K562 (cell line): ENCODE results near the gene PIH1D1. TPM values are rescaled to one million over a fixed set of nuclear protein-coding genes. Genes with fewer than 3 reads are reported as not detected.

Experiments used
- ATAC-seq: fragments of 200-7000 bp; cut with Tn5 transposase; 3 replicates; pipeline ENCODE4 v1.9.1; 2020; ENCODE audit warnings: moderate library complexity
- BruUV-seq: library from RNA; stranded (reverse); fragments of 400-500 nt; replicated peaks from 2 replicates; lab custom pipeline; 2021; lab: Mats Ljungman, UMichigan
- CTCF ChIA-PET: fragments of 300-600 bp; formaldehyde crosslinking; extraction: SDS; loops from one replicate; lab custom pipeline; 2021; ENCODE audit warnings: low intra/inter-chr PET ratio; lab: Yijun Ruan, JAX
- POLR2A ChIA-PET: fragments of 300-600, 350-650 bp; sonication (Branson Sonifier 250); formaldehyde crosslinking; extraction: SDS; loops from one replicate; lab custom pipeline; 2021; ENCODE audit warnings: antibody characterized with exemption, inconsistent platforms; lab: Yijun Ruan, JAX
- DNase-seq, 4 experiments: peaks; one replicate each; pipeline versions ENCODE4 v3.0.0 to v3.0.0-alpha.2; 2011 to 2018; ENCODE audit warnings: low spot score in 3 of 4, mixed read lengths in 3 of 4; ENCODE audit errors: extremely low read depth in 1 of 4
- FAIRE-seq: peaks from 2 replicates; lab custom pipeline; 2011; peaks lifted over from hg19 to GRCh38; lab: Jason Lieb, UNC
- H2AFZ ChIP-seq: 2 replicates; pipeline ENCODE4 v1.6.0; 2011; ENCODE audit warnings: low read depth, low read length, control low read depth, inconsistent platforms
- H3K27ac ChIP-seq: fragments of 200-600 bp; 3 replicates; pipeline ENCODE4 v1.8.0; 2011; ENCODE audit warnings: low read depth, mild to moderate bottlenecking, control low read depth, inconsistent platforms, low read length, moderate library complexity, mixed read lengths; ENCODE audit errors: extremely low read depth
- H3K27me3 ChIP-seq, 2 experiments: fragments of 300-600 bp in 1 of 2; 2 replicates in 1 of 2; 3 replicates in 1 of 2; pipeline versions ENCODE4 v1.6.0 to v1.8.0; 2011; ENCODE audit warnings: inconsistent platforms in 2 of 2, low read length in 2 of 2, mild to moderate bottlenecking in 1 of 2, mixed read lengths in 1 of 2, moderate library complexity in 1 of 2; ENCODE audit not compliant: control insufficient read depth in 2 of 2, insufficient read depth in 2 of 2
- H3K36me3 ChIP-seq: fragments of 300-600 bp; 3 replicates; pipeline ENCODE4 v1.8.0; 2011; ENCODE audit warnings: mild to moderate bottlenecking, low read length, inconsistent platforms; ENCODE audit not compliant: control insufficient read depth, insufficient read depth
- H3K4me1 ChIP-seq, 2 experiments: fragments of 200-600 bp in 1 of 2; replicated peaks in 1 of 2; 2 replicates in 1 of 2; 3 replicates in 1 of 2; pipeline versions ENCODE4 v1.5.1 to v1.8.0; 2011; ENCODE audit warnings: inconsistent platforms in 2 of 2, low read length in 2 of 2, mild to moderate bottlenecking in 1 of 2, mixed read lengths in 1 of 2, moderate library complexity in 1 of 2; ENCODE audit not compliant: control insufficient read depth in 2 of 2, insufficient read depth in 2 of 2
- H3K4me2 ChIP-seq: 2 replicates; pipeline ENCODE4 v1.6.1; 2011; ENCODE audit warnings: low read length, control low read depth, inconsistent platforms, mixed read lengths; ENCODE audit not compliant: insufficient read depth
- H3K4me3 ChIP-seq: fragments of 200-600 bp; sonication (generic), shearing (Covaris generic); 2 replicates; pipeline ENCODE4 v1.5.1; 2016; ENCODE audit warnings: control low read depth, inconsistent platforms
- H3K79me2 ChIP-seq: fragments of 200-600 bp; 3 replicates; pipeline ENCODE4 v1.8.0; 2011; ENCODE audit warnings: low read length, inconsistent platforms; ENCODE audit not compliant: control insufficient read depth, insufficient read depth
- H3K9ac ChIP-seq, 2 experiments: 2 replicates each; pipeline versions ENCODE4 v1.6.0 to v1.6.1; 2011; ENCODE audit warnings: low read depth in 2 of 2, low read length in 2 of 2, control low read depth in 1 of 2, inconsistent platforms in 1 of 2, mild to moderate bottlenecking in 1 of 2, mixed read lengths in 1 of 2; ENCODE audit not compliant: insufficient read depth in 1 of 2
- H3K9me1 ChIP-seq: one replicate; pipeline ENCODE4 v1.6.0; 2011; ENCODE audit warnings: inconsistent platforms, mild to moderate bottlenecking, low read length, moderate library complexity; ENCODE audit not compliant: control insufficient read depth, insufficient read depth
- H3K9me3 ChIP-seq: replicated peaks from 2 replicates; pipeline ENCODE4 v1.5.1; 2011; ENCODE audit warnings: low read depth, low read length, inconsistent platforms; ENCODE audit not compliant: control insufficient read depth, insufficient read depth
- H4K20me1 ChIP-seq: replicated peaks from 2 replicates; pipeline ENCODE4 v1.6.1; 2011; ENCODE audit warnings: low read length, inconsistent platforms, mixed read lengths; ENCODE audit not compliant: control insufficient read depth, insufficient read depth
- AFF1 ChIP-seq, 2 experiments: fragments of 450-650 bp; IDR thresholded peaks; 2 replicates each; pipeline ENCODE4 v1.6.1; 2018; ENCODE audit warnings: mild to moderate bottlenecking in 2 of 2, low read depth in 1 of 2; ENCODE audit not compliant: partially characterized antibody in 2 of 2
- ATF3 ChIP-seq, 2 experiments: fragments of 450-650 bp in 1 of 2; sonication (generic) in 1 of 2; formaldehyde crosslinking in 1 of 2; IDR thresholded peaks in 1 of 2; conservative IDR thresholded peaks in 1 of 2; 2 replicates each; pipeline versions ENCODE4 v1.6.1 to v1.8.1; 2016 to 2023; ENCODE audit warnings: mild to moderate bottlenecking in 2 of 2, moderate library complexity in 2 of 2, inconsistent platforms in 1 of 2, missing genetic modification reagents in 1 of 2
- CREB5 ChIP-seq: fragments of 250-450 bp; sonication (Bioruptor Pico); IDR thresholded peaks from 2 replicates; pipeline ENCODE4 v1.5.0; 2020; ENCODE audit warnings: mild to moderate bottlenecking
- EGR1 ChIP-seq: fragments of 450-650 bp; conservative IDR thresholded peaks from 2 replicates; pipeline ENCODE4 v1.6.1; 2017; ENCODE audit warnings: mild to moderate bottlenecking
- KDM2B ChIP-seq: fragments of 250-450 bp; sonication (Bioruptor Pico); IDR thresholded peaks from 2 replicates; pipeline ENCODE4 v1.8.0; 2021; ENCODE audit warnings: mild to moderate bottlenecking, moderate library complexity
- NRF1 ChIP-seq, 2 experiments: fragments of 450-650 bp; IDR thresholded peaks in 1 of 2; conservative IDR thresholded peaks in 1 of 2; 2 replicates each; pipeline ENCODE4 v1.6.1; 2014; ENCODE audit warnings: mild to moderate bottlenecking in 2 of 2
- YY1 ChIP-seq, 3 experiments: IDR thresholded peaks; 2 replicates each; pipeline ENCODE4 v1.6.1; 2011; ENCODE audit warnings: low read length in 2 of 3, mild to moderate bottlenecking in 2 of 3, moderate library complexity in 2 of 3, borderline replicate concordance in 1 of 3, control low read depth in 1 of 3, low read depth in 1 of 3; ENCODE audit not compliant: insufficient read depth in 3 of 3, insufficient replicate concordance in 2 of 3, control insufficient read depth in 1 of 3, insufficient read length in 1 of 3; ENCODE audit errors: extremely low read depth in 1 of 3
- ZFP91 ChIP-seq: sonication (generic); formaldehyde crosslinking; IDR thresholded peaks from 2 replicates; pipeline ENCODE4 v1.8.0; 2022; ENCODE audit warnings: mild to moderate bottlenecking, missing genetic modification reagents
- WGBS: fragments of 100-300 bp; shearing (Covaris generic); methylation state at CpG from one replicate; pipeline ENCODE4 v1.1.6; 2016; ENCODE audit warnings: low coverage, mixed read lengths; ENCODE audit not compliant: insufficient coverage; ENCODE audit errors: missing lambda C conversion rate; 5-methylcytosine and 5-hydroxymethylcytosine counted together
- in situ Hi-C: fragments of 300-500 bp; cut with MboI; formaldehyde crosslinking; loops from 4 replicates; pipeline ENCODE4 v1.15.0; 2018; ENCODE audit warnings: inconsistent platforms, mixed read lengths
- intact Hi-C: fragments of 100-400 bp; cut with micrococcal nuclease; formaldehyde crosslinking; loops from 2 replicates; pipeline ENCODE4 v1.14.2; 2022
- polyA plus RNA-seq, 8 experiments: library from polyadenylated mRNA; depleted of rRNA in 4 of 8; stranded (reverse) in 5 of 8; unstranded in 3 of 8; fragments of >200 nt; fragmentation: Nextera tagmentation in 2 of 8; fragmentation: Illumina TruSeq in 1 of 8; extraction: Ambion mirVana in 2 of 8; extraction: Trizol in 1 of 8; gene quantifications; 2 replicates each; pipeline versions ENCODE4 v1.2.1 to v1.2.3, GENCODE V29; 2011 to 2014; ENCODE audit warnings: inconsistent platforms in 1 of 8, missing spikeins in 1 of 8
- total RNA-seq, 7 experiments: library from RNA; depleted of rRNA in 6 of 7; stranded (reverse); fragments of >200 nt in 6 of 7; fragmentation: Illumina TruSeq in 2 of 7; extraction: Trizol in 2 of 7; gene quantifications; 2 replicates each; pipeline versions ENCODE4 v1.2.1 to v1.2.3, GENCODE V29; 2011 to 2021; ENCODE audit warnings: low replicate concordance in 1 of 7

Gene PIH1D1
- total and polyA plus RNA-seq, 9 of the 15 experiments (the other 6 are each of a cell fraction or from before 2014, with no cell fraction given), result 26.5 to 224 (median 137) TPM

- intact Hi-C loops, result no loop called here
- no peaks in the 10 kb centered on the region for H3K27me3 ChIP-seq
- in situ Hi-C loops, result no loop called here
- DNase-seq, result no peak
- 46% methylated on average over 15 of the region's 15 CpGs for WGBS
- H3K4me3 ChIP-seq, result no peak overlapping the region
- H4K20me1 ChIP-seq, result no peaks in the 10 kb centered on the region
- no peak for FAIRE-seq
- no peak overlapping the region for H3K4me2 ChIP-seq
- H3K4me1 ChIP-seq, result peaks cover 16 to 36% of the 10 kb centered on the region in 2 experiments
- BruUV-seq, result no TSS peak
- H3K9ac ChIP-seq, result peak overlapping the region in 1 of 2 experiments; percentile 83; a peak in 2 of 4 replicates
- H2AFZ ChIP-seq, result peak overlapping the region; percentile 86
- no peaks in the 10 kb centered on the region for H3K79me2 ChIP-seq
- no peaks in the 10 kb centered on the region for H3K36me3 ChIP-seq
- ChIA-PET CTCF (no interaction called here), POLR2A (interaction anchor here (0.7 to 1.3 kb wide), 4 partner anchors 9 to 596 kb away, joined by 3 to 5 read pairs (median 3); no protein-coding TSS in a partner anchor)
- no peaks in the 10 kb centered on the region for H3K9me1 ChIP-seq
- ATAC-seq, result peak; percentile 42
- H3K27ac ChIP-seq, result no peak overlapping the region; the same call in 2 of the 3 replicates
- H3K9me3 ChIP-seq, result no peaks in the 10 kb centered on the region
- TF ChIP-seq AFF1 (IDR thresholded peaks at IDR 0.05; ENCODE audit: low read depth in 1 of 2, partially characterized antibody in 2 of 2) (no peak), KDM2B (no peak), YY1 (IDR thresholded peaks at IDR 0.05; ENCODE audit: borderline replicate concordance in 1 of 3, control insufficient read depth in 1 of 3, extremely low read depth in 1 of 3, insufficient read depth in 3 of 3, insufficient read length in 1 of 3, insufficient replicate concordance in 2 of 3, low read depth in 1 of 3, low read length in 2 of 3) (peak in 1 of 3 experiments; percentile 54), NRF1 (conservative IDR thresholded peaks at IDR 0.05 in 1 of 2, IDR thresholded peaks at IDR 0.05 in 1 of 2) (peak; percentile 28 to 53; a peak in 3 of 4 replicates), CREB5 (CRISPR knock-in tag) (no peak), ATF3 (IDR thresholded peaks at IDR 0.05) (no peak), ATF3 (CRISPR knock-in tag; conservative IDR thresholded peaks at IDR 0.05) (no peak), EGR1 (peak; percentile 74), ZFP91 (CRISPR knock-in tag) (no peak)
Observed at GRCh38 chr19:49415102-49415809, 36.4 kb downstream of the PIH1D1 start.
